ENCODE data around the gene HMGCL.

GRCh38 chr1:23827717-23828116 is 2.5 kb upstream of the HMGCL start:
- TF ChIP-seq TARDBP (IDR thresholded peaks at IDR 0.05), result no peak
- TF ChIP-seq SUZ12 (IDR thresholded peaks at IDR 0.05), result no peak
- no peak for TF ChIP-seq L3MBTL2 (conservative IDR thresholded peaks at IDR 0.05)
- TF ChIP-seq BHLHE40 (IDR thresholded peaks at IDR 0.05; ENCODE audit: borderline replicate concordance), result no peak
- TF ChIP-seq PKNOX1 (IDR thresholded peaks at IDR 0.05), result no peak
- no peak for TF ChIP-seq HDGF (IDR thresholded peaks at IDR 0.05; ENCODE audit: borderline replicate concordance)
- no peak for TF ChIP-seq FOXM1 (IDR thresholded peaks at IDR 0.05; ENCODE audit: borderline replicate concordance)
